ENCODE results near the gene MORC4. TPM values are rescaled to one million over a fixed set of nuclear protein-coding genes. Genes with fewer than 3 reads are reported as not detected.
"Not testable (repeated sequence)": the region's sequence is repeated elsewhere in the genome, so short reads cannot be mapped to it uniquely, and the experiment has no call there.

Gene MORC4
- 1 to 10 TPM; 6.6 to 8.4 TPM for total RNA-seq

GRCh38 chrX:107000013-107000515 lies at the start of gene MORC4:
Gene MORC4, minus strand, starts transcription at chrX:107000212. Its CDS starts 243 bp downstream, at chrX:106999969.
- H3K9me3 Mint-ChIP-seq: no peaks in the 10 kb centered on the region
- ATAC-seq: peak; percentile 91 to 92
- no peak within 1 kb of the TSS for H3K27ac Mint-ChIP-seq
- DNase-seq (ENCODE audit: low spot score in 2 of 2): peak; percentile 54 to 67
- H3K36me3 Mint-ChIP-seq: no peaks in the 10 kb centered on the region

- Mint-ChIP-seq H3K36me3 (no peaks in the 10 kb centered on the region), H3K9me3 (no peaks in the 10 kb centered on the region), H3K27ac (no peak overlapping the region)
- ATAC-seq (no peak), DNase-seq (ENCODE audit: low spot score in 2 of 2) (no peak)
These were observed 47.6 kb upstream of the MORC4 start for GRCh38 chrX:107047622-107048021.

- no peaks in the 10 kb centered on the region for H3K36me3 Mint-ChIP-seq
- H3K9me3 Mint-ChIP-seq: no peaks in the 10 kb centered on the region
- ATAC-seq (no peak), DNase-seq (ENCODE audit: low spot score in 2 of 2) (no peak)
- no peak overlapping the region for H3K27ac Mint-ChIP-seq
These were observed 29.7 kb upstream of the MORC4 start for GRCh38 chrX:107029752-107030151.

GRCh38 chrX:107025545-107025944 lies 25.5 kb upstream of the MORC4 start:
- no peaks in the 10 kb centered on the region for H3K36me3 Mint-ChIP-seq
- no peak overlapping the region for H3K27ac Mint-ChIP-seq
- ATAC-seq: no peak

GRCh38 chrX:107014936-107015335 lies 14.9 kb upstream of the MORC4 start:
- Mint-ChIP-seq H3K27ac (no peak overlapping the region), H3K36me3 (no peaks in the 10 kb centered on the region), H3K9me3 (peaks cover 0 to 4% of the 10 kb centered on the region in 2 donors)
- ATAC-seq (no peak), DNase-seq (ENCODE audit: low spot score in 2 of 2) (no peak)

More at GRCh38 chrX:107025545-107025944, 25.5 kb upstream of the MORC4 start:
- DNase-seq (ENCODE audit: low spot score in 2 of 2): no peak
- no peaks in the 10 kb centered on the region for H3K9me3 Mint-ChIP-seq

- H3K36me3 Mint-ChIP-seq: no peaks in the 10 kb centered on the region
- H3K27ac Mint-ChIP-seq: no peak overlapping the region
- DNase-seq (ENCODE audit: low spot score in 2 of 2): no peak
- no peaks in the 10 kb centered on the region for H3K9me3 Mint-ChIP-seq
- ATAC-seq: no peak
These were observed 8.0 kb upstream of the MORC4 start for GRCh38 chrX:107008034-107008433.

GRCh38 chrX:106999002-106999975 lies 723 bp downstream of the MORC4 start:
- peak; percentile 28 to 54 for DNase-seq (ENCODE audit: low spot score in 2 of 2)
- no peak overlapping the region for H3K27ac Mint-ChIP-seq
- H3K36me3 Mint-ChIP-seq: no peaks in the 10 kb centered on the region
- peak; percentile 42 to 53 for ATAC-seq
- H3K9me3 Mint-ChIP-seq: no peaks in the 10 kb centered on the region

GRCh38 chrX:106997611-106998010 lies 2.4 kb downstream of the MORC4 start:
- ATAC-seq: no peak
- DNase-seq (ENCODE audit: low spot score in 2 of 2): no peak
- Mint-ChIP-seq H3K9me3 (no peaks in the 10 kb centered on the region), H3K36me3 (no peaks in the 10 kb centered on the region), H3K27ac (no peak overlapping the region)

- DNase-seq (ENCODE audit: low spot score in 2 of 2) (no peak), ATAC-seq (no peak)
- Mint-ChIP-seq H3K9me3 (no peaks in the 10 kb centered on the region), H3K27ac (no peak overlapping the region), H3K36me3 (no peaks in the 10 kb centered on the region)
These were observed 4.3 kb downstream of the MORC4 start for GRCh38 chrX:106995678-106996077.

GRCh38 chrX:106987488-106987887 lies 12.5 kb downstream of the MORC4 start:
- H3K27ac Mint-ChIP-seq: no peak overlapping the region
- no peaks in the 10 kb centered on the region for H3K9me3 Mint-ChIP-seq
- no peaks in the 10 kb centered on the region for H3K36me3 Mint-ChIP-seq
- no peak for DNase-seq (ENCODE audit: low spot score in 2 of 2)
- ATAC-seq: no peak

- Mint-ChIP-seq H3K27ac (no peak overlapping the region), H3K36me3 (no peaks in the 10 kb centered on the region), H3K9me3 (no peaks in the 10 kb centered on the region)
- DNase-seq (ENCODE audit: low spot score in 2 of 2): no peak
- no peak for ATAC-seq
These were observed 18.9 kb downstream of the MORC4 start for GRCh38 chrX:106980952-106981626.

- H3K9me3 Mint-ChIP-seq: peaks cover 0 to 5% of the 10 kb centered on the region in 2 donors
- no peak overlapping the region for H3K27ac Mint-ChIP-seq
- no peak for ATAC-seq
- no peak for DNase-seq (ENCODE audit: low spot score in 2 of 2)
- H3K36me3 Mint-ChIP-seq: peaks cover 0 to 6% of the 10 kb centered on the region in 2 donors
These were observed 23.6 kb downstream of the MORC4 start for GRCh38 chrX:106976416-106976815.

- Mint-ChIP-seq H3K36me3 (peaks cover 8 to 21% of the 10 kb centered on the region in 2 donors), H3K27ac (no peak overlapping the region), H3K9me3 (peaks cover 0 to 11% of the 10 kb centered on the region in 2 donors)
- ATAC-seq (no peak), DNase-seq (ENCODE audit: low spot score in 2 of 2) (no peak)
These were observed 26.4 kb downstream of the MORC4 start for GRCh38 chrX:106973433-106974149.

GRCh38 chrX:106972896-106973295 lies 27.1 kb downstream of the MORC4 start:
- Mint-ChIP-seq H3K9me3 (peaks cover 0 to 11% of the 10 kb centered on the region in 2 donors), H3K27ac (no peak overlapping the region), H3K36me3 (peaks cover 13 to 26% of the 10 kb centered on the region in 2 donors)
- ATAC-seq: no peak
- no peak for DNase-seq (ENCODE audit: low spot score in 2 of 2)

GRCh38 chrX:106966547-106966946 lies 33.5 kb downstream of the MORC4 start:
- H3K27ac Mint-ChIP-seq; H3K9me3 Mint-ChIP-seq; DNase-seq (ENCODE audit: low spot score in 2 of 2): not testable (repeated sequence)

GRCh38 chrX:106964290-106964689 lies 35.7 kb downstream of the MORC4 start:
- H3K9me3 Mint-ChIP-seq: peaks cover 0 to 5% of the 10 kb centered on the region in 2 donors
- no peak overlapping the region for H3K27ac Mint-ChIP-seq
- DNase-seq (ENCODE audit: low spot score in 2 of 2) (no peak), ATAC-seq (no peak)
- H3K36me3 Mint-ChIP-seq: peaks cover 20 to 32% of the 10 kb centered on the region in 2 donors

More at GRCh38 chrX:106966547-106966946, 33.5 kb downstream of the MORC4 start:
- not testable (repeated sequence) for ATAC-seq
- peaks cover 27 to 33% of the 10 kb centered on the region in 2 donors for H3K36me3 Mint-ChIP-seq
